ENCODE results near the gene SLC34A2. TPM values are rescaled to one million over a fixed set of nuclear protein-coding genes. Genes with fewer than 3 reads are reported as not detected.

SLC34A2 gene
- total and polyA plus RNA-seq, 8 donors, result 0.12 to 35.7 (median 0.55) TPM; not detected in 3

GRCh38 chr4:25703731-25704388, 48.2 kb downstream of the SLC34A2 start:
- no peak for DNase-seq
- intact Hi-C loops (cut with DNase I; ENCODE audit: low total_unique reads), result no loop called here
- Histone ChIP-seq H3K9me3 (no peaks in the 10 kb centered on the region), H3K27ac (no peak overlapping the region), H3K27me3 (no peaks in the 10 kb centered on the region), H3K4me3 (no peak overlapping the region), H3K4me1 (no peaks in the 10 kb centered on the region), H3K36me3 (no peaks in the 10 kb centered on the region)
- WGBS, 5 donors, result 62 to 91% (median 72%) methylated on average over 3 of the region's 3 CpGs
- TF ChIP-seq, protein P1, sequence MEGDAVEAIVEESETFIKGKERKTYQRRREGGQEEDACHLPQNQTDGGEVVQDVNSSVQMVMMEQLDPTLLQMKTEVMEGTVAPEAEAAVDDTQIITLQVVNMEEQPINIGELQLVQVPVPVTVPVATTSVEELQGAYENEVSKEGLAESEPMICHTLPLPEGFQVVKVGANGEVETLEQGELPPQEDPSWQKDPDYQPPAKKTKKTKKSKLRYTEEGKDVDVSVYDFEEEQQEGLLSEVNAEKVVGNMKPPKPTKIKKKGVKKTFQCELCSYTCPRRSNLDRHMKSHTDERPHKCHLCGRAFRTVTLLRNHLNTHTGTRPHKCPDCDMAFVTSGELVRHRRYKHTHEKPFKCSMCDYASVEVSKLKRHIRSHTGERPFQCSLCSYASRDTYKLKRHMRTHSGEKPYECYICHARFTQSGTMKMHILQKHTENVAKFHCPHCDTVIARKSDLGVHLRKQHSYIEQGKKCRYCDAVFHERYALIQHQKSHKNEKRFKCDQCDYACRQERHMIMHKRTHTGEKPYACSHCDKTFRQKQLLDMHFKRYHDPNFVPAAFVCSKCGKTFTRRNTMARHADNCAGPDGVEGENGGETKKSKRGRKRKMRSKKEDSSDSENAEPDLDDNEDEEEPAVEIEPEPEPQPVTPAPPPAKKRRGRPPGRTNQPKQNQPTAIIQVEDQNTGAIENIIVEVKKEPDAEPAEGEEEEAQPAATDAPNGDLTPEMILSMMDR (IDR thresholded peaks at IDR 0.05), result no peak
- TF ChIP-seq EP300 (IDR thresholded peaks at IDR 0.05) (no peak), POLR2AphosphoS5 (IDR thresholded peaks at IDR 0.05) (no peak), POLR2A (IDR thresholded peaks at IDR 0.05) (no peak)

DNA sequence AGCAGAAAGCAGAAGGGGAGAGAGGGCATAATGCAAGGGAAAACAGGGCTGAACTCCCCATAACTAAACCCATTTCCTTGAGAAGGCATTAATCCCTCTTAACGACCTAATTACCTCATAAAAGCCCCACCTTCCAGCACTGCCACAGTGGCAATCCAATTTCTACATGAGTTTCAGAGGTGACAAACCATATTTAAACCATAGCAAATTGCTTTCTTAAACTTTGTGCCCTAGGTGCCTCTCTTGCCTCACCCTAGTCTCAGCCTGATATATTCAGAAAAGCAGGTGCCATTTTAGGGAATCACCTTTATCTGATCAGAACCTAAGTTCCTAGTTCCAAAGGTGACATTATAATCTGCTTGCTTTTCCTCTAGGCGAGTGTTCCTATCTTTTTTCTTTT, 48.9 kb downstream of the SLC34A2 start:
- Histone ChIP-seq H3K4me1 (no peaks in the 10 kb centered on the region), H3K36me3 (no peaks in the 10 kb centered on the region), H3K4me3 (no peak overlapping the region), H3K27ac (no peak overlapping the region), H3K9me3 (no peaks in the 10 kb centered on the region), H3K27me3 (no peaks in the 10 kb centered on the region)
- DNase-seq, result no peak
- intact Hi-C loops (cut with DNase I; ENCODE audit: low total_unique reads), result no loop called here
- 54 to 73% (median 57%) methylated on average over 2 of the region's 2 CpGs for WGBS, 5 donors
- TF ChIP-seq, protein P1 (IDR thresholded peaks at IDR 0.05), result no peak
- TF ChIP-seq EP300 (IDR thresholded peaks at IDR 0.05) (no peak), POLR2A (IDR thresholded peaks at IDR 0.05) (no peak), POLR2AphosphoS5 (IDR thresholded peaks at IDR 0.05) (no peak)

DNA sequence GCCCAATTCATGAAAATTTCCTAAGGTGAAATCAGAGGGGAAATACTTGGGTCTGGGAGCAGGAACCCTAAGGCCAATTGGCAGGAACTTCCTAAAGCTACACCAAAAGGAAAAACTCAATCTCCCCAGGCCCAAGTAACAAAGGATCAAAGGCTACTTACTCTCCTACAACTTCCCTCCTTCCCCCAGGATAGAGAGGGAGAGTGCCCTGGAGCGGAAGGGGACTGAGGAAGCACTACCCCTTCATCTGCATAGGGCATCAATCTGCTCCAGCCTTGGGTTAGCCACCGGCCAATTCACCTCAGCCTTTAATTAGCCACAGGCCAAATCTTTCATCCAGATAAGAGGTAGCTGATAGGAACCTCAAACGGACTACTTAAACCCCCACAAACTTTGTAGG, 55.0 kb downstream of the SLC34A2 start:
- H3K9me3 ChIP-seq, result no peaks in the 10 kb centered on the region
- 49 to 71% (median 60%) methylated on average over 3 of the region's 3 CpGs for WGBS, 5 donors
- no peaks in the 10 kb centered on the region for H3K4me1 ChIP-seq
- no peaks in the 10 kb centered on the region for H3K36me3 ChIP-seq
- intact Hi-C loops (cut with DNase I; ENCODE audit: low total_unique reads), result no loop called here
- no peaks in the 10 kb centered on the region for H3K27me3 ChIP-seq
- TF ChIP-seq, protein P1 (IDR thresholded peaks at IDR 0.05), result no peak
- TF ChIP-seq POLR2AphosphoS5 (IDR thresholded peaks at IDR 0.05) (no peak), POLR2A (IDR thresholded peaks at IDR 0.05) (no peak), EP300 (IDR thresholded peaks at IDR 0.05) (no peak)
- no peak for DNase-seq
- no peak overlapping the region for H3K27ac ChIP-seq
- no peak overlapping the region for H3K4me3 ChIP-seq

DNA sequence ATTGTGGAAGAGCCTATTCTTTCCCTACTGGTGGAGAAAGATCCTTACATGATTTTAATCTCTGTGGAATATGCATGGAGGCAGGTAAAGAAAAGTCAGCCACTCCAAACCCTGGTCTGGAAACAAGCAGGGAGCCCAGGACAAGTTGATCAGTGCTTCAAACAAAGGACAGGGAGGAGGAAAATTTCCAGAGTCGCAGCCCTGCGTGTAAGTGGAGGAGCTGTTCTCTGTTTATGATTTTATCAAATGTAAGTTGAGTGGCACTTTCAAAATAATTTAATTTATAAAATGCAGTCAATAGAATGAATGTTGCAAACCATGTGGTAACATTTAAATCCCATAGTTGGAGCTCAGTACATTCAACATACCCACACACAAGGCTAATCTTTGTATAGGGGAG, 57.0 kb downstream of the SLC34A2 start:
- no peaks in the 10 kb centered on the region for H3K36me3 ChIP-seq
- no peak for DNase-seq
- H3K4me3 ChIP-seq, result no peak overlapping the region
- TF ChIP-seq POLR2A (IDR thresholded peaks at IDR 0.05) (no peak), EP300 (IDR thresholded peaks at IDR 0.05) (no peak), POLR2AphosphoS5 (IDR thresholded peaks at IDR 0.05) (no peak)
- TF ChIP-seq, protein P1 (IDR thresholded peaks at IDR 0.05), result no peak
- no peaks in the 10 kb centered on the region for H3K27me3 ChIP-seq
- no peaks in the 10 kb centered on the region for H3K9me3 ChIP-seq
- H3K4me1 ChIP-seq, result no peaks in the 10 kb centered on the region
- intact Hi-C loops (cut with DNase I; ENCODE audit: low total_unique reads), result no loop called here
- WGBS, 5 donors, result 86 to 98% (median 89%) methylated on average over 2 of the region's 2 CpGs
- H3K27ac ChIP-seq, result no peak overlapping the region

Measured in stomach (tissue), 9 donors.